Neural cell (in vitro differentiated cells): Measurements from ENCODE around the gene RASD2.

ENCODE experiments used
- EZH2 ChIP-seq: fragments of 200-600, 300-800 bp; shearing (Covaris generic), sonication (generic); IDR thresholded peaks from 2 replicates; pipeline ENCODE4 v1.6.1; 2014; ENCODE audit warnings: antibody characterized with exemption, low read length, borderline replicate concordance, mild to moderate bottlenecking; ENCODE audit not compliant: insufficient read depth, poor library complexity, severe bottlenecking
- MXI1 ChIP-seq: fragments of 450-650 bp; conservative IDR thresholded peaks from 2 replicates; pipeline ENCODE4 v1.6.1; 2014; ENCODE audit warnings: antibody characterized with exemption, mild to moderate bottlenecking; ENCODE audit not compliant: poor library complexity, severe bottlenecking
- POLR2AphosphoS5 ChIP-seq: IDR thresholded peaks from 2 replicates; pipeline ENCODE4 v1.6.1; 2012
- TAF1 ChIP-seq: IDR thresholded peaks from 2 replicates; pipeline ENCODE4 v1.6.1; 2012; ENCODE audit warnings: low read depth
- TF ChIP-seq, protein P1 (sequence below): fragments of 450-650 bp; IDR thresholded peaks from 2 replicates; pipeline ENCODE4 v1.5.1; 2014; ENCODE audit warnings: antibody characterized with exemption, mild to moderate bottlenecking, moderate library complexity; ENCODE audit not compliant: poor library complexity, severe bottlenecking
- TF ChIP-seq, protein P2 (sequence below): IDR thresholded peaks from 2 replicates; pipeline ENCODE4 v1.6.1; 2012; ENCODE audit warnings: borderline replicate concordance

DNA sequence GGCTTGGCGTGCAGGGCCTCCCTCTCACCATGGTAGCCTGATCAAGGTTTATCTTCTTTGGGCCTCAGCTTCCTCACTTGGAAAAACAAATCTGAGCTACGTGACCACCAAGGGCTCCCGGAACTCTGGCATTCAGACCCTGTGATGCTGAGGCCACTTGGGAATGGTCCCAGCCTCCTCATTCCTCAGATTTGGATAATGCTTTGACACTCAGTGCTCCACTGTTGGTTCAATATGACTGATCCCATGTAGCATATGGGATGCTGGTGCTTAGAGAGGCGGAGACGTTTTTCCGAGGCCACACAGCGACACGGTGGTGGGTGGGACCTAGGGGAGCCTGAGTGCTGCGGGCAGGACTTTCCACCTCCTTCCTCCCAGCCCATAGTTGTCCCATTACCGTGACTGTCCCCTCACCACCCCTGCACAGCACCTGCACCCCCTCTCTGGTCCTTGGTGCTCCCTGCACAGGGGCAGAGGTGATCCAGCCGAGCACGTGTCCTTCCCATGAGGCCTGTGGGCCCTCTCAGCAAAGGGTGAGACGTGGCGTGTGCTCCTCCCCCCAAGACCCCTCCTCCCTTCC, 53.4 kb downstream of the RASD2 start:
- no peak for TF ChIP-seq EZH2
- TF ChIP-seq MXI1: no peak
- TF ChIP-seq, protein P1, sequence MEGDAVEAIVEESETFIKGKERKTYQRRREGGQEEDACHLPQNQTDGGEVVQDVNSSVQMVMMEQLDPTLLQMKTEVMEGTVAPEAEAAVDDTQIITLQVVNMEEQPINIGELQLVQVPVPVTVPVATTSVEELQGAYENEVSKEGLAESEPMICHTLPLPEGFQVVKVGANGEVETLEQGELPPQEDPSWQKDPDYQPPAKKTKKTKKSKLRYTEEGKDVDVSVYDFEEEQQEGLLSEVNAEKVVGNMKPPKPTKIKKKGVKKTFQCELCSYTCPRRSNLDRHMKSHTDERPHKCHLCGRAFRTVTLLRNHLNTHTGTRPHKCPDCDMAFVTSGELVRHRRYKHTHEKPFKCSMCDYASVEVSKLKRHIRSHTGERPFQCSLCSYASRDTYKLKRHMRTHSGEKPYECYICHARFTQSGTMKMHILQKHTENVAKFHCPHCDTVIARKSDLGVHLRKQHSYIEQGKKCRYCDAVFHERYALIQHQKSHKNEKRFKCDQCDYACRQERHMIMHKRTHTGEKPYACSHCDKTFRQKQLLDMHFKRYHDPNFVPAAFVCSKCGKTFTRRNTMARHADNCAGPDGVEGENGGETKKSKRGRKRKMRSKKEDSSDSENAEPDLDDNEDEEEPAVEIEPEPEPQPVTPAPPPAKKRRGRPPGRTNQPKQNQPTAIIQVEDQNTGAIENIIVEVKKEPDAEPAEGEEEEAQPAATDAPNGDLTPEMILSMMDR: no peak
- no peak for TF ChIP-seq POLR2AphosphoS5
- TF ChIP-seq TAF1: no peak
- TF ChIP-seq, protein P2, sequence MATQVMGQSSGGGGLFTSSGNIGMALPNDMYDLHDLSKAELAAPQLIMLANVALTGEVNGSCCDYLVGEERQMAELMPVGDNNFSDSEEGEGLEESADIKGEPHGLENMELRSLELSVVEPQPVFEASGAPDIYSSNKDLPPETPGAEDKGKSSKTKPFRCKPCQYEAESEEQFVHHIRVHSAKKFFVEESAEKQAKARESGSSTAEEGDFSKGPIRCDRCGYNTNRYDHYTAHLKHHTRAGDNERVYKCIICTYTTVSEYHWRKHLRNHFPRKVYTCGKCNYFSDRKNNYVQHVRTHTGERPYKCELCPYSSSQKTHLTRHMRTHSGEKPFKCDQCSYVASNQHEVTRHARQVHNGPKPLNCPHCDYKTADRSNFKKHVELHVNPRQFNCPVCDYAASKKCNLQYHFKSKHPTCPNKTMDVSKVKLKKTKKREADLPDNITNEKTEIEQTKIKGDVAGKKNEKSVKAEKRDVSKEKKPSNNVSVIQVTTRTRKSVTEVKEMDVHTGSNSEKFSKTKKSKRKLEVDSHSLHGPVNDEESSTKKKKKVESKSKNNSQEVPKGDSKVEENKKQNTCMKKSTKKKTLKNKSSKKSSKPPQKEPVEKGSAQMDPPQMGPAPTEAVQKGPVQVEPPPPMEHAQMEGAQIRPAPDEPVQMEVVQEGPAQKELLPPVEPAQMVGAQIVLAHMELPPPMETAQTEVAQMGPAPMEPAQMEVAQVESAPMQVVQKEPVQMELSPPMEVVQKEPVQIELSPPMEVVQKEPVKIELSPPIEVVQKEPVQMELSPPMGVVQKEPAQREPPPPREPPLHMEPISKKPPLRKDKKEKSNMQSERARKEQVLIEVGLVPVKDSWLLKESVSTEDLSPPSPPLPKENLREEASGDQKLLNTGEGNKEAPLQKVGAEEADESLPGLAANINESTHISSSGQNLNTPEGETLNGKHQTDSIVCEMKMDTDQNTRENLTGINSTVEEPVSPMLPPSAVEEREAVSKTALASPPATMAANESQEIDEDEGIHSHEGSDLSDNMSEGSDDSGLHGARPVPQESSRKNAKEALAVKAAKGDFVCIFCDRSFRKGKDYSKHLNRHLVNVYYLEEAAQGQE: no peak
